HEK293 (cell line): ENCODE results near the gene NAP1L4.

Source experiments
- CTCF ChIA-PET: fragments of 350-600 bp; formaldehyde crosslinking; extraction: SDS; loops from one replicate; lab custom pipeline; 2021; ENCODE audit warnings: antibody characterized with exemption; lab: Yijun Ruan, JAX
- POLR2A ChIA-PET: fragments of 300-600 bp; formaldehyde crosslinking; extraction: SDS; loops from one replicate; lab custom pipeline; 2020; ENCODE audit warnings: antibody characterized with exemption, inconsistent platforms; lab: Yijun Ruan, JAX
- H3K27ac ChIP-seq: fragments of 200-500 bp; sonication (Bioruptor generic); 2 replicates; pipeline ENCODE4 v1.5.1; 2014; ENCODE audit warnings: low read depth, low read length, control low read depth, inconsistent platforms; ENCODE audit errors: extremely low read depth
- H3K36me3 ChIP-seq, 2 experiments: fragments of 200-500 bp in 1 of 2; sonication (Bioruptor generic) in 1 of 2; 1 replicate in 1 of 2; 2 replicates in 1 of 2; pipeline ENCODE4 v1.5.1; 2014 to 2017; ENCODE audit warnings: inconsistent platforms in 2 of 2, low read length in 2 of 2; ENCODE audit not compliant: control insufficient read depth in 2 of 2, insufficient read depth in 1 of 2
- H3K4me1 ChIP-seq: fragments of 200-500 bp; sonication (Bioruptor generic); 2 replicates; pipeline ENCODE4 v1.5.1; 2014; ENCODE audit warnings: mild to moderate bottlenecking, low read length, inconsistent platforms; ENCODE audit not compliant: control insufficient read depth, insufficient read depth
- H3K4me3 ChIP-seq: 2 replicates; pipeline ENCODE4 v1.5.1; 2011; ENCODE audit warnings: low read depth, mild to moderate bottlenecking, control low read depth, low read length, moderate library complexity
- H3K9me3 ChIP-seq: fragments of 200-500 bp; sonication (Bioruptor generic); 2 replicates; pipeline ENCODE4 v1.5.1; 2014; ENCODE audit warnings: low read depth, low read length, inconsistent platforms; ENCODE audit not compliant: control insufficient read depth, insufficient read depth
- SETDB1 ChIP-seq: IDR thresholded peaks from one replicate; pipeline ENCODE4 v1.6.1; 2017; ENCODE audit warnings: mild to moderate bottlenecking, low read length, moderate library complexity, mixed read lengths; ENCODE audit not compliant: insufficient read length
- ZFP41 ChIP-seq: fragments of 450-650 bp; formaldehyde crosslinking; IDR thresholded peaks from 2 replicates; pipeline ENCODE4 v1.5.1; 2016; ENCODE audit warnings: missing biosample characterization, missing genetic modification characterization, borderline replicate concordance
- ZNF10 ChIP-seq: fragments of 450-650 bp; formaldehyde crosslinking; IDR thresholded peaks from 2 replicates; pipeline ENCODE4 v1.5.1; 2017; ENCODE audit warnings: missing biosample characterization, missing genetic modification characterization
- ZNF157 ChIP-seq: fragments of 450-650 bp; formaldehyde crosslinking; IDR thresholded peaks from 2 replicates; pipeline ENCODE4 v1.5.1; 2016; ENCODE audit warnings: missing biosample characterization, missing genetic modification characterization
- ZNF175 ChIP-seq: fragments of 450-650 bp; formaldehyde crosslinking; IDR thresholded peaks from 2 replicates; pipeline ENCODE4 v1.5.1; 2016; ENCODE audit warnings: missing biosample characterization, missing genetic modification characterization
- ZXDB ChIP-seq: fragments of 450-650 bp; formaldehyde crosslinking; IDR thresholded peaks from 2 replicates; pipeline ENCODE4 v1.5.1; 2016; ENCODE audit warnings: missing biosample characterization, missing genetic modification characterization
- TF ChIP-seq, protein P1 (sequence below): fragments of 450-650 bp; formaldehyde crosslinking; conservative IDR thresholded peaks from 2 replicates; pipeline ENCODE4 v1.5.1; 2016; ENCODE audit warnings: low read depth, missing biosample characterization, missing genetic modification characterization
- TF ChIP-seq, protein P2 (sequence below): fragments of 450-650 bp; formaldehyde crosslinking; IDR thresholded peaks from 2 replicates; pipeline ENCODE4; 2016; ENCODE audit warnings: missing biosample characterization, missing genetic modification characterization
- TF ChIP-seq, protein P3 (sequence below): fragments of 450-650 bp; formaldehyde crosslinking; IDR thresholded peaks from 2 replicates; pipeline ENCODE4 v1.5.1; 2016; ENCODE audit warnings: missing biosample characterization, missing genetic modification characterization
- TF ChIP-seq, protein P4 (sequence below): fragments of 450-650 bp; formaldehyde crosslinking; IDR thresholded peaks from 2 replicates; pipeline ENCODE4 v1.5.1; 2016; ENCODE audit warnings: missing biosample characterization, missing genetic modification characterization, borderline replicate concordance
- TF ChIP-seq, protein P5 (sequence below): fragments of 450-650 bp; formaldehyde crosslinking; IDR thresholded peaks from 2 replicates; pipeline ENCODE4 v1.5.1; 2017; ENCODE audit warnings: missing biosample characterization, missing genetic modification characterization
- TF ChIP-seq, protein P6 (sequence below): fragments of 450-650 bp; formaldehyde crosslinking; optimal IDR thresholded peaks from 2 replicates; pipeline ENCODE3; 2016; ENCODE audit warnings: missing biosample characterization, mild to moderate bottlenecking, missing genetic modification characterization
- TF ChIP-seq, protein P7 (sequence below): fragments of 450-650 bp; formaldehyde crosslinking; IDR thresholded peaks from 2 replicates; pipeline ENCODE4 v1.5.1; 2016; ENCODE audit warnings: missing biosample characterization, missing genetic modification characterization, low read depth
- TF ChIP-seq, protein P8 (sequence below): fragments of 450-650 bp; formaldehyde crosslinking; IDR thresholded peaks from 2 replicates; pipeline ENCODE4 v1.5.1; 2017; ENCODE audit warnings: missing biosample characterization, missing genetic modification characterization

Gene NAP1L4, protein sequence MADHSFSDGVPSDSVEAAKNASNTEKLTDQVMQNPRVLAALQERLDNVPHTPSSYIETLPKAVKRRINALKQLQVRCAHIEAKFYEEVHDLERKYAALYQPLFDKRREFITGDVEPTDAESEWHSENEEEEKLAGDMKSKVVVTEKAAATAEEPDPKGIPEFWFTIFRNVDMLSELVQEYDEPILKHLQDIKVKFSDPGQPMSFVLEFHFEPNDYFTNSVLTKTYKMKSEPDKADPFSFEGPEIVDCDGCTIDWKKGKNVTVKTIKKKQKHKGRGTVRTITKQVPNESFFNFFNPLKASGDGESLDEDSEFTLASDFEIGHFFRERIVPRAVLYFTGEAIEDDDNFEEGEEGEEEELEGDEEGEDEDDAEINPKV

DNA sequence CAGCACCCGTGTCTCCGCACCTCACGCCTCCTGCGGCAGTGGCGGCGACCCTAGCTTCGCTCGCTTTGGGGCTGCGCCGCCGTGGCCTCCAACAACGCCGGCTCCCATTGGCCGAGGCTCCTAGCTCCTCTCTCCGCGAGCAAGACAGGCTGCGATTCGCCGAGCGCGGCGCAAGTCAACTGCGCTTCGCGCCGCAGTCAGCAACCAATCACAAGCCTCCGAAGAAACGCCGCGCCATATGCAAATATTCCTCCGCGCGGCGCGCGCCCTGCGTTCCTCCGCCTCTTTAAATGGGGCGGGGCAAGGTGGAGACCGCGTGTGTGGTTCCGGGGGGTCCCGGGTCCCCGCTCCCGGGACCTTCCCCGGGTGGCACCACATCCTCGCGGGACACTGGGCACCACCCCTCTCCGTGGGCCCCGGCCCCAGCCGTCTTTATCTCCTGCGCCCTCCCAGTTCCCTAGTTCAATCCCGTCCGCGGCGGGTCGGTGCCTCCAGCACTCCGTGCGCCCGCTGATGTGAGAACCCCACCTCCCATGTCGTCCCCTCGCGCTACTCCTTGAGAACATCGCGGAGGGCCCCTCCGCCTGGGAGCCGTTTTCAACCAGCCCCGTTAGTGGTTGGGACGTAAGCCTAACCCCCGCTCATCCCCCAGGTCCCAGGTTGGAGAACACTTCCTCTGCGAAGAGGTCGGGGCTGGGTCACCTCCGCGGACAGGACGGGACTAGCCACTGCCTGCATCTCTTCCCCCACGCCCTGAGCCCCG, at the start of gene NAP1L4:
TSS of gene NAP1L4 (minus strand) at position 96 of the 763 bp plus-strand sequence. CDS start 13,109 bp downstream, outside the sequence.
- POLR2A ChIA-PET: interaction anchor here (0.6 to 3.1 kb wide), 18 partner anchors 9 to 458 kb away, joined by 3 to 22 read pairs (median 4); partner anchors contain the start of genes CARS1 and PHLDA2
- CTCF ChIA-PET: interaction anchor here (1.0 to 1.3 kb wide), 2 partner anchors 16 to 32 kb away, joined by 3 read pairs; no protein-coding TSS in a partner anchor
- Histone ChIP-seq H3K9me3 (no peaks in the 10 kb centered on the region), H3K4me3 (peak within 1 kb of the TSS; percentile 87), H3K27ac (peak within 1 kb of the TSS; percentile 67), H3K4me1 (no peaks in the 10 kb centered on the region), H3K36me3 (peaks cover 0 to 12% of the 10 kb centered on the region in 2 experiments; a peak in 1 of 3 replicates)
- TF ChIP-seq ZFP41 (tag by site-specific recombination) (no peak), ZNF175 (tag by site-specific recombination) (no peak), ZXDB (tag by site-specific recombination) (peak; percentile 75), ZNF10 (tag by site-specific recombination) (no peak), SETDB1 (no peak), ZNF157 (tag by site-specific recombination) (no peak)
- TF ChIP-seq, protein P1, sequence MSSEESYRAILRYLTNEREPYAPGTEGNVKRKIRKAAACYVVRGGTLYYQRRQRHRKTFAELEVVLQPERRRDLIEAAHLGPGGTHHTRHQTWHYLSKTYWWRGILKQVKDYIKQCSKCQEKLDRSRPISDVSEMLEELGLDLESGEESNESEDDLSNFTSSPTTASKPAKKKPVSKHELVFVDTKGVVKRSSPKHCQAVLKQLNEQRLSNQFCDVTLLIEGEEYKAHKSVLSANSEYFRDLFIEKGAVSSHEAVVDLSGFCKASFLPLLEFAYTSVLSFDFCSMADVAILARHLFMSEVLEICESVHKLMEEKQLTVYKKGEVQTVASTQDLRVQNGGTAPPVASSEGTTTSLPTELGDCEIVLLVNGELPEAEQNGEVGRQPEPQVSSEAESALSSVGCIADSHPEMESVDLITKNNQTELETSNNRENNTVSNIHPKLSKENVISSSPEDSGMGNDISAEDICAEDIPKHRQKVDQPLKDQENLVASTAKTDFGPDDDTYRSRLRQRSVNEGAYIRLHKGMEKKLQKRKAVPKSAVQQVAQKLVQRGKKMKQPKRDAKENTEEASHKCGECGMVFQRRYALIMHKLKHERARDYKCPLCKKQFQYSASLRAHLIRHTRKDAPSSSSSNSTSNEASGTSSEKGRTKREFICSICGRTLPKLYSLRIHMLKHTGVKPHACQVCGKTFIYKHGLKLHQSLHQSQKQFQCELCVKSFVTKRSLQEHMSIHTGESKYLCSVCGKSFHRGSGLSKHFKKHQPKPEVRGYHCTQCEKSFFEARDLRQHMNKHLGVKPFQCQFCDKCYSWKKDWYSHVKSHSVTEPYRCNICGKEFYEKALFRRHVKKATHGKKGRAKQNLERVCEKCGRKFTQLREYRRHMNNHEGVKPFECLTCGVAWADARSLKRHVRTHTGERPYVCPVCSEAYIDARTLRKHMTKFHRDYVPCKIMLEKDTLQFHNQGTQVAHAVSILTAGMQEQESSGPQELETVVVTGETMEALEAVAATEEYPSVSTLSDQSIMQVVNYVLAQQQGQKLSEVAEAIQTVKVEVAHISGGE (tag by site-specific recombination): peak; percentile 91
- TF ChIP-seq, protein P2, sequence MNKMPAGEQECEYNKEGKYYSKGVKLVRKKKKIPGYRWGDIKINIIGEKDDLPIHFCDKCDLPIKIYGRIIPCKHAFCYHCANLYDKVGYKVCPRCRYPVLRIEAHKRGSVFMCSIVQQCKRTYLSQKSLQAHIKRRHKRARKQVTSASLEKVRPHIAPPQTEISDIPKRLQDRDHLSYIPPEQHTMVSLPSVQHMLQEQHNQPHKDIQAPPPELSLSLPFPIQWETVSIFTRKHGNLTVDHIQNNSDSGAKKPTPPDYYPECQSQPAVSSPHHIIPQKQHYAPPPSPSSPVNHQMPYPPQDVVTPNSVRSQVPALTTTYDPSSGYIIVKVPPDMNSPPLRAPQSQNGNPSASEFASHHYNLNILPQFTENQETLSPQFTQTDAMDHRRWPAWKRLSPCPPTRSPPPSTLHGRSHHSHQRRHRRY (tag by site-specific recombination): no peak
- TF ChIP-seq, protein P3, sequence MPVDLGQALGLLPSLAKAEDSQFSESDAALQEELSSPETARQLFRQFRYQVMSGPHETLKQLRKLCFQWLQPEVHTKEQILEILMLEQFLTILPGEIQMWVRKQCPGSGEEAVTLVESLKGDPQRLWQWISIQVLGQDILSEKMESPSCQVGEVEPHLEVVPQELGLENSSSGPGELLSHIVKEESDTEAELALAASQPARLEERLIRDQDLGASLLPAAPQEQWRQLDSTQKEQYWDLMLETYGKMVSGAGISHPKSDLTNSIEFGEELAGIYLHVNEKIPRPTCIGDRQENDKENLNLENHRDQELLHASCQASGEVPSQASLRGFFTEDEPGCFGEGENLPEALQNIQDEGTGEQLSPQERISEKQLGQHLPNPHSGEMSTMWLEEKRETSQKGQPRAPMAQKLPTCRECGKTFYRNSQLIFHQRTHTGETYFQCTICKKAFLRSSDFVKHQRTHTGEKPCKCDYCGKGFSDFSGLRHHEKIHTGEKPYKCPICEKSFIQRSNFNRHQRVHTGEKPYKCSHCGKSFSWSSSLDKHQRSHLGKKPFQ: no peak
- TF ChIP-seq, protein P4, sequence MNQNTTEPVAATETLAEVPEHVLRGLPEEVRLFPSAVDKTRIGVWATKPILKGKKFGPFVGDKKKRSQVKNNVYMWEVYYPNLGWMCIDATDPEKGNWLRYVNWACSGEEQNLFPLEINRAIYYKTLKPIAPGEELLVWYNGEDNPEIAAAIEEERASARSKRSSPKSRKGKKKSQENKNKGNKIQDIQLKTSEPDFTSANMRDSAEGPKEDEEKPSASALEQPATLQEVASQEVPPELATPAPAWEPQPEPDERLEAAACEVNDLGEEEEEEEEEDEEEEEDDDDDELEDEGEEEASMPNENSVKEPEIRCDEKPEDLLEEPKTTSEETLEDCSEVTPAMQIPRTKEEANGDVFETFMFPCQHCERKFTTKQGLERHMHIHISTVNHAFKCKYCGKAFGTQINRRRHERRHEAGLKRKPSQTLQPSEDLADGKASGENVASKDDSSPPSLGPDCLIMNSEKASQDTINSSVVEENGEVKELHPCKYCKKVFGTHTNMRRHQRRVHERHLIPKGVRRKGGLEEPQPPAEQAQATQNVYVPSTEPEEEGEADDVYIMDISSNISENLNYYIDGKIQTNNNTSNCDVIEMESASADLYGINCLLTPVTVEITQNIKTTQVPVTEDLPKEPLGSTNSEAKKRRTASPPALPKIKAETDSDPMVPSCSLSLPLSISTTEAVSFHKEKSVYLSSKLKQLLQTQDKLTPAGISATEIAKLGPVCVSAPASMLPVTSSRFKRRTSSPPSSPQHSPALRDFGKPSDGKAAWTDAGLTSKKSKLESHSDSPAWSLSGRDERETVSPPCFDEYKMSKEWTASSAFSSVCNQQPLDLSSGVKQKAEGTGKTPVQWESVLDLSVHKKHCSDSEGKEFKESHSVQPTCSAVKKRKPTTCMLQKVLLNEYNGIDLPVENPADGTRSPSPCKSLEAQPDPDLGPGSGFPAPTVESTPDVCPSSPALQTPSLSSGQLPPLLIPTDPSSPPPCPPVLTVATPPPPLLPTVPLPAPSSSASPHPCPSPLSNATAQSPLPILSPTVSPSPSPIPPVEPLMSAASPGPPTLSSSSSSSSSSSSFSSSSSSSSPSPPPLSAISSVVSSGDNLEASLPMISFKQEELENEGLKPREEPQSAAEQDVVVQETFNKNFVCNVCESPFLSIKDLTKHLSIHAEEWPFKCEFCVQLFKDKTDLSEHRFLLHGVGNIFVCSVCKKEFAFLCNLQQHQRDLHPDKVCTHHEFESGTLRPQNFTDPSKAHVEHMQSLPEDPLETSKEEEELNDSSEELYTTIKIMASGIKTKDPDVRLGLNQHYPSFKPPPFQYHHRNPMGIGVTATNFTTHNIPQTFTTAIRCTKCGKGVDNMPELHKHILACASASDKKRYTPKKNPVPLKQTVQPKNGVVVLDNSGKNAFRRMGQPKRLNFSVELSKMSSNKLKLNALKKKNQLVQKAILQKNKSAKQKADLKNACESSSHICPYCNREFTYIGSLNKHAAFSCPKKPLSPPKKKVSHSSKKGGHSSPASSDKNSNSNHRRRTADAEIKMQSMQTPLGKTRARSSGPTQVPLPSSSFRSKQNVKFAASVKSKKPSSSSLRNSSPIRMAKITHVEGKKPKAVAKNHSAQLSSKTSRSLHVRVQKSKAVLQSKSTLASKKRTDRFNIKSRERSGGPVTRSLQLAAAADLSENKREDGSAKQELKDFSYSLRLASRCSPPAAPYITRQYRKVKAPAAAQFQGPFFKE (tag by site-specific recombination): no peak
- TF ChIP-seq, protein P5, sequence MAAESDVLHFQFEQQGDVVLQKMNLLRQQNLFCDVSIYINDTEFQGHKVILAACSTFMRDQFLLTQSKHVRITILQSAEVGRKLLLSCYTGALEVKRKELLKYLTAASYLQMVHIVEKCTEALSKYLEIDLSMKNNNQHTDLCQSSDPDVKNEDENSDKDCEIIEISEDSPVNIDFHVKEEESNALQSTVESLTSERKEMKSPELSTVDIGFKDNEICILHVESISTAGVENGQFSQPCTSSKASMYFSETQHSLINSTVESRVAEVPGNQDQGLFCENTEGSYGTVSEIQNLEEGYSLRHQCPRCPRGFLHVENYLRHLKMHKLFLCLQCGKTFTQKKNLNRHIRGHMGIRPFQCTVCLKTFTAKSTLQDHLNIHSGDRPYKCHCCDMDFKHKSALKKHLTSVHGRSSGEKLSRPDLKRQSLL (tag by site-specific recombination): no peak
- TF ChIP-seq, protein P6, sequence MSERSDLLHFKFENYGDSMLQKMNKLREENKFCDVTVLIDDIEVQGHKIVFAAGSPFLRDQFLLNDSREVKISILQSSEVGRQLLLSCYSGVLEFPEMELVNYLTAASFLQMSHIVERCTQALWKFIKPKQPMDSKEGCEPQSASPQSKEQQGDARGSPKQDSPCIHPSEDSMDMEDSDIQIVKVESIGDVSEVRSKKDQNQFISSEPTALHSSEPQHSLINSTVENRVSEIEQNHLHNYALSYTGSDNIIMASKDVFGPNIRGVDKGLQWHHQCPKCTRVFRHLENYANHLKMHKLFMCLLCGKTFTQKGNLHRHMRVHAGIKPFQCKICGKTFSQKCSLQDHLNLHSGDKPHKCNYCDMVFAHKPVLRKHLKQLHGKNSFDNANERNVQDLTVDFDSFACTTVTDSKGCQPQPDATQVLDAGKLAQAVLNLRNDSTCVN (tag by site-specific recombination): peak; percentile 63
- TF ChIP-seq, protein P7, sequence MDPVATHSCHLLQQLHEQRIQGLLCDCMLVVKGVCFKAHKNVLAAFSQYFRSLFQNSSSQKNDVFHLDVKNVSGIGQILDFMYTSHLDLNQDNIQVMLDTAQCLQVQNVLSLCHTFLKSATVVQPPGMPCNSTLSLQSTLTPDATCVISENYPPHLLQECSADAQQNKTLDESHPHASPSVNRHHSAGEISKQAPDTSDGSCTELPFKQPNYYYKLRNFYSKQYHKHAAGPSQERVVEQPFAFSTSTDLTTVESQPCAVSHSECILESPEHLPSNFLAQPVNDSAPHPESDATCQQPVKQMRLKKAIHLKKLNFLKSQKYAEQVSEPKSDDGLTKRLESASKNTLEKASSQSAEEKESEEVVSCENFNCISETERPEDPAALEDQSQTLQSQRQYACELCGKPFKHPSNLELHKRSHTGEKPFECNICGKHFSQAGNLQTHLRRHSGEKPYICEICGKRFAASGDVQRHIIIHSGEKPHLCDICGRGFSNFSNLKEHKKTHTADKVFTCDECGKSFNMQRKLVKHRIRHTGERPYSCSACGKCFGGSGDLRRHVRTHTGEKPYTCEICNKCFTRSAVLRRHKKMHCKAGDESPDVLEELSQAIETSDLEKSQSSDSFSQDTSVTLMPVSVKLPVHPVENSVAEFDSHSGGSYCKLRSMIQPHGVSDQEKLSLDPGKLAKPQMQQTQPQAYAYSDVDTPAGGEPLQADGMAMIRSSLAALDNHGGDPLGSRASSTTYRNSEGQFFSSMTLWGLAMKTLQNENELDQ (tag by site-specific recombination): no peak
- TF ChIP-seq, protein P8, sequence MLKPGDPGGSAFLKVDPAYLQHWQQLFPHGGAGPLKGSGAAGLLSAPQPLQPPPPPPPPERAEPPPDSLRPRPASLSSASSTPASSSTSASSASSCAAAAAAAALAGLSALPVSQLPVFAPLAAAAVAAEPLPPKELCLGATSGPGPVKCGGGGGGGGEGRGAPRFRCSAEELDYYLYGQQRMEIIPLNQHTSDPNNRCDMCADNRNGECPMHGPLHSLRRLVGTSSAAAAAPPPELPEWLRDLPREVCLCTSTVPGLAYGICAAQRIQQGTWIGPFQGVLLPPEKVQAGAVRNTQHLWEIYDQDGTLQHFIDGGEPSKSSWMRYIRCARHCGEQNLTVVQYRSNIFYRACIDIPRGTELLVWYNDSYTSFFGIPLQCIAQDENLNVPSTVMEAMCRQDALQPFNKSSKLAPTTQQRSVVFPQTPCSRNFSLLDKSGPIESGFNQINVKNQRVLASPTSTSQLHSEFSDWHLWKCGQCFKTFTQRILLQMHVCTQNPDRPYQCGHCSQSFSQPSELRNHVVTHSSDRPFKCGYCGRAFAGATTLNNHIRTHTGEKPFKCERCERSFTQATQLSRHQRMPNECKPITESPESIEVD (tag by site-specific recombination): no peak
